Skeletal muscle tissue (tissue), 4 donors: ENCODE measurements around the gene TNFRSF14. TPM values are rescaled to one million over a fixed set of nuclear protein-coding genes. Genes with fewer than 3 reads are reported as not detected.

Source experiments
- H3K27ac ChIP-seq: one replicate; pipeline ENCODE4 v1.7.0; 2013; ENCODE audit warnings: mild to moderate bottlenecking, low read depth, low read length, inconsistent platforms
- H3K27me3 ChIP-seq, 3 donors: one replicate each; pipeline ENCODE4 v1.7.0; 2013; ENCODE audit warnings: low read length in 3 of 3; ENCODE audit not compliant: control insufficient read depth in 3 of 3, insufficient read depth in 3 of 3
- H3K36me3 ChIP-seq, 3 donors: one replicate each; pipeline ENCODE4 v1.7.0; 2013; ENCODE audit warnings: low read length in 3 of 3; ENCODE audit not compliant: control insufficient read depth in 3 of 3, insufficient read depth in 3 of 3
- H3K4me1 ChIP-seq, 3 donors: one replicate each; pipeline ENCODE4 v1.7.0; 2013; ENCODE audit warnings: low read length in 3 of 3, mild to moderate bottlenecking in 3 of 3; ENCODE audit not compliant: control insufficient read depth in 3 of 3, insufficient read depth in 3 of 3
- H3K4me3 ChIP-seq, 3 donors: one replicate each; pipeline ENCODE4 v1.7.0; 2013; ENCODE audit warnings: low read length in 3 of 3
- H3K9ac ChIP-seq, 3 donors: one replicate each; pipeline ENCODE4 v1.7.0; 2013; ENCODE audit warnings: low read length in 3 of 3, mild to moderate bottlenecking in 3 of 3, moderate library complexity in 2 of 3, low read depth in 1 of 3
- H3K9me3 ChIP-seq, 3 donors: one replicate each; pipeline ENCODE4 v1.7.0; 2013; ENCODE audit warnings: low read length in 3 of 3; ENCODE audit not compliant: control insufficient read depth in 3 of 3
- total RNA-seq: library from RNA; depleted of rRNA; stranded (reverse); fragments of >200 nt; gene quantifications from one replicate; pipeline ENCODE4 v1.2.3, GENCODE V29; 2014
- donor health status: Osteomylitis.

Gene TNFRSF14
- total RNA-seq, 1 donor from 2014 or later = 11.5 TPM

- H3K27me3 ChIP-seq = peaks cover 27 to 59% (median 56%) of the 10 kb centered on the region in 3 donors
- H3K4me1 ChIP-seq = peaks cover 19 to 26% (median 26%) of the 10 kb centered on the region in 3 donors
Observed at GRCh38 chr1:2535981-2536380, 20.2 kb upstream of the TNFRSF14 start.

GRCh38 chr1:2537784-2538115 is 18.4 kb upstream of the TNFRSF14 start:
- Histone ChIP-seq H3K27ac (no peak overlapping the region), H3K4me3 (no peak overlapping the region), H3K9ac (no peak overlapping the region), H3K36me3 (no peaks in the 10 kb centered on the region), H3K9me3 (no peaks in the 10 kb centered on the region), H3K27me3 (peaks cover 41 to 69% (median 67%) of the 10 kb centered on the region in 3 donors), H3K4me1 (peaks cover 6 to 12% (median 9%) of the 10 kb centered on the region in 3 donors)

More at GRCh38 chr1:2535981-2536380, 20.2 kb upstream of the TNFRSF14 start:
- H3K9me3 ChIP-seq = no peaks in the 10 kb centered on the region
- no peak overlapping the region for H3K27ac ChIP-seq
- H3K36me3 ChIP-seq = no peaks in the 10 kb centered on the region
- H3K4me3 ChIP-seq = no peak overlapping the region
- H3K9ac ChIP-seq = no peak overlapping the region

- H3K9ac ChIP-seq = no peak overlapping the region
- H3K27ac ChIP-seq = no peak overlapping the region
- no peak overlapping the region for H3K4me3 ChIP-seq
- H3K36me3 ChIP-seq = no peaks in the 10 kb centered on the region
- H3K27me3 ChIP-seq = peaks cover 46 to 75% (median 73%) of the 10 kb centered on the region in 3 donors
- H3K4me1 ChIP-seq = peaks cover under 1 to 6% (median 3%) of the 10 kb centered on the region in 3 donors
- no peaks in the 10 kb centered on the region for H3K9me3 ChIP-seq
Observed at GRCh38 chr1:2538376-2538775, 17.8 kb upstream of the TNFRSF14 start.

- peaks cover 2 to 7% (median 6%) of the 10 kb centered on the region in 3 donors for H3K4me1 ChIP-seq
Observed at GRCh38 chr1:2538872-2539271, 17.3 kb upstream of the TNFRSF14 start.

GRCh38 chr1:2539312-2539907 is 16.8 kb upstream of the TNFRSF14 start:
- Histone ChIP-seq H3K27ac (no peak overlapping the region), H3K9me3 (no peaks in the 10 kb centered on the region), H3K36me3 (no peaks in the 10 kb centered on the region), H3K4me3 (no peak overlapping the region), H3K4me1 (peaks cover 8 to 11% (median 11%) of the 10 kb centered on the region in 3 donors), H3K27me3 (peaks cover 51 to 83% (median 83%) of the 10 kb centered on the region in 3 donors), H3K9ac (no peak overlapping the region)

More at GRCh38 chr1:2538872-2539271, 17.3 kb upstream of the TNFRSF14 start:
- Histone ChIP-seq H3K4me3 (no peak overlapping the region), H3K36me3 (no peaks in the 10 kb centered on the region), H3K27ac (no peak overlapping the region), H3K9me3 (no peaks in the 10 kb centered on the region), H3K27me3 (peaks cover 49 to 79% (median 78%) of the 10 kb centered on the region in 3 donors), H3K9ac (no peak overlapping the region)

GRCh38 chr1:2540816-2541492 is 15.2 kb upstream of the TNFRSF14 start:
- H3K9ac ChIP-seq = no peak overlapping the region
- peaks cover 58 to 84% (median 77%) of the 10 kb centered on the region in 3 donors for H3K27me3 ChIP-seq
- H3K36me3 ChIP-seq = no peaks in the 10 kb centered on the region
- H3K4me1 ChIP-seq = peaks cover 14 to 18% (median 15%) of the 10 kb centered on the region in 3 donors
- H3K4me3 ChIP-seq = no peak overlapping the region
- H3K9me3 ChIP-seq = no peaks in the 10 kb centered on the region
- no peak overlapping the region for H3K27ac ChIP-seq

GRCh38 chr1:2541619-2542245 is 14.4 kb upstream of the TNFRSF14 start:
- no peak overlapping the region for H3K4me3 ChIP-seq
- no peaks in the 10 kb centered on the region for H3K36me3 ChIP-seq
- peaks cover 61 to 82% (median 76%) of the 10 kb centered on the region in 3 donors for H3K27me3 ChIP-seq
- H3K4me1 ChIP-seq = peaks cover 15 to 23% (median 18%) of the 10 kb centered on the region in 3 donors
- H3K9me3 ChIP-seq = no peaks in the 10 kb centered on the region
- H3K27ac ChIP-seq = no peak overlapping the region
- no peak overlapping the region for H3K9ac ChIP-seq

- H3K27ac ChIP-seq = no peak overlapping the region
- peaks cover 61 to 82% (median 77%) of the 10 kb centered on the region in 3 donors for H3K27me3 ChIP-seq
- no peak overlapping the region for H3K9ac ChIP-seq
Observed at GRCh38 chr1:2542246-2542915, 13.8 kb upstream of the TNFRSF14 start.

GRCh38 chr1:2543543-2544092 is 12.6 kb upstream of the TNFRSF14 start:
- H3K9ac ChIP-seq = no peak overlapping the region
- no peaks in the 10 kb centered on the region for H3K9me3 ChIP-seq
- peaks cover 30 to 39% (median 33%) of the 10 kb centered on the region in 3 donors for H3K4me1 ChIP-seq
- H3K4me3 ChIP-seq = no peak overlapping the region
- peaks cover 60 to 78% (median 65%) of the 10 kb centered on the region in 3 donors for H3K27me3 ChIP-seq
- H3K27ac ChIP-seq = no peak overlapping the region
- H3K36me3 ChIP-seq = no peaks in the 10 kb centered on the region

More at GRCh38 chr1:2542246-2542915, 13.8 kb upstream of the TNFRSF14 start:
- Histone ChIP-seq H3K36me3 (no peaks in the 10 kb centered on the region), H3K4me3 (no peak overlapping the region), H3K4me1 (peaks cover 18 to 28% (median 22%) of the 10 kb centered on the region in 3 donors), H3K9me3 (no peaks in the 10 kb centered on the region)
